ENCODE measurements around the gene PLA2G2E. TPM values are rescaled to one million over a fixed set of nuclear protein-coding genes. Genes with fewer than 3 reads are reported as not detected.

Gene PLA2G2E
- polyA plus RNA-seq, 1 of the 3 experiments (the other 2 are of a cell fraction) = not detected

DNA sequence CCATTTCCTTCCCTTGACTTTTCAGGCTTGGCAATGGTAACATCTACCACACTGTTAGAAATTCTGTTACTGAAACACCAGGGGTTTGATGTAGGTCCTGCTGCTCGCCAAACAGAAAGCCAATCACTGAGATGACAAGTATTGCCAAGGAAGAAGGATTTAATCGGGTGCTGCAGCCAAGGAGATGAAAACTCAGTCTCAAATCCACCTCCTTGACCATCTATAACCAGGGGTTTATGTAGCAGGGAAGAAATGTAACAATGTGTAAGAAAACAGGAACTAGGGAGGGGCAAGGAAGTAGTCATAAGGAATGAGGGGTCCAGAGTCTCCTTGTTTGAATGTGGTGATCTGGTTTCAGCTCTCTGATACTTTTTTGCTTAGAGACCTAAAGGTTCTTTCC, 30.6 kb upstream of the PLA2G2E start:
- no peak overlapping the region for H3K27ac ChIP-seq (ENCODE audit: low read depth in 2 of 2, low read length in 1 of 2)
- no peaks in the 10 kb centered on the region for H3F3A ChIP-seq (replicated peaks; ENCODE audit: insufficient read depth)
- CTCF ChIA-PET = interaction anchor here (0.5 kb wide), 1 partner anchor 198 kb away, joined by 3 read pairs; no protein-coding TSS in a partner anchor
- peaks cover 4% of the 10 kb centered on the region; the same call in 1 of the 2 replicates for H3K27me3 ChIP-seq (ENCODE audit: insufficient read depth)
- H3K9me3 ChIP-seq = no peaks in the 10 kb centered on the region
- no peaks in the 10 kb centered on the region for H4K20me1 ChIP-seq (ENCODE audit: insufficient read depth)
- no peak overlapping the region for H3K4me3 ChIP-seq (ENCODE audit: low read depth in 2 of 2, low read length in 1 of 2)
- H3K4me2 ChIP-seq = no peak overlapping the region
- no peaks in the 10 kb centered on the region for H3K9me2 ChIP-seq
- no peaks in the 10 kb centered on the region for H3K4me1 ChIP-seq (ENCODE audit: control insufficient read depth in 1 of 2, insufficient read depth in 2 of 2, low read depth in 1 of 2, low read length in 1 of 2)
- no peak overlapping the region for H2AFZ ChIP-seq (ENCODE audit: low read depth)
- no peak for DNase-seq
- no peaks in the 10 kb centered on the region for H3K79me2 ChIP-seq (ENCODE audit: insufficient read depth)
- TF ChIP-seq, protein P1, sequence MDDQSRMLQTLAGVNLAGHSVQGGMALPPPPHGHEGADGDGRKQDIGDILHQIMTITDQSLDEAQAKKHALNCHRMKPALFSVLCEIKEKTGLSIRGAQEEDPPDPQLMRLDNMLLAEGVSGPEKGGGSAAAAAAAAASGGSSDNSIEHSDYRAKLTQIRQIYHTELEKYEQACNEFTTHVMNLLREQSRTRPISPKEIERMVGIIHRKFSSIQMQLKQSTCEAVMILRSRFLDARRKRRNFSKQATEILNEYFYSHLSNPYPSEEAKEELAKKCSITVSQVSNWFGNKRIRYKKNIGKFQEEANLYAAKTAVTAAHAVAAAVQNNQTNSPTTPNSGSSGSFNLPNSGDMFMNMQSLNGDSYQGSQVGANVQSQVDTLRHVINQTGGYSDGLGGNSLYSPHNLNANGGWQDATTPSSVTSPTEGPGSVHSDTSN (IDR thresholded peaks at IDR 0.05) = no peak
- TF ChIP-seq NFIC (IDR thresholded peaks at IDR 0.05; ENCODE audit: borderline replicate concordance) (no peak), RAD21 (IDR thresholded peaks at IDR 0.05; ENCODE audit: low read length) (no peak), FOSL2 (IDR thresholded peaks at IDR 0.05; ENCODE audit: borderline replicate concordance, low read depth) (no peak), FOXJ3 (CRISPR knock-in tag; IDR thresholded peaks at IDR 0.05) (no peak), JUND (IDR thresholded peaks at IDR 0.05) (no peak), NRF1 (IDR thresholded peaks at IDR 0.05; ENCODE audit: low read depth, low read length) (no peak), MEF2A (IDR thresholded peaks at IDR 0.05; ENCODE audit: borderline replicate concordance, low read depth) (no peak), RCOR1 (IDR thresholded peaks at IDR 0.05; ENCODE audit: low read length) (no peak), CHD2 (IDR thresholded peaks at IDR 0.05; ENCODE audit: low read length, partially characterized antibody) (no peak), TEAD4 (IDR thresholded peaks at IDR 0.05; ENCODE audit: borderline replicate concordance, insufficient read depth) (no peak), GATA2 (CRISPR knock-in tag; IDR thresholded peaks at IDR 0.05) (no peak), RXRA (IDR thresholded peaks at IDR 0.05; ENCODE audit: borderline replicate concordance, low read depth) (no peak), EZH2phosphoT487 (IDR thresholded peaks at IDR 0.05; ENCODE audit: borderline replicate concordance, low read depth) (no peak), TAF1 (IDR thresholded peaks at IDR 0.05; ENCODE audit: borderline replicate concordance, low read depth, low read length) (no peak), MXI1 (IDR thresholded peaks at IDR 0.05; ENCODE audit: low read depth, low read length) (no peak)
- TF ChIP-seq, protein P2, sequence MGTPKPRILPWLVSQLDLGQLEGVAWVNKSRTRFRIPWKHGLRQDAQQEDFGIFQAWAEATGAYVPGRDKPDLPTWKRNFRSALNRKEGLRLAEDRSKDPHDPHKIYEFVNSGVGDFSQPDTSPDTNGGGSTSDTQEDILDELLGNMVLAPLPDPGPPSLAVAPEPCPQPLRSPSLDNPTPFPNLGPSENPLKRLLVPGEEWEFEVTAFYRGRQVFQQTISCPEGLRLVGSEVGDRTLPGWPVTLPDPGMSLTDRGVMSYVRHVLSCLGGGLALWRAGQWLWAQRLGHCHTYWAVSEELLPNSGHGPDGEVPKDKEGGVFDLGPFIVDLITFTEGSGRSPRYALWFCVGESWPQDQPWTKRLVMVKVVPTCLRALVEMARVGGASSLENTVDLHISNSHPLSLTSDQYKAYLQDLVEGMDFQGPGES (IDR thresholded peaks at IDR 0.05; ENCODE audit: low read depth, low read length) = no peak
- TF ChIP-seq, protein P3, sequence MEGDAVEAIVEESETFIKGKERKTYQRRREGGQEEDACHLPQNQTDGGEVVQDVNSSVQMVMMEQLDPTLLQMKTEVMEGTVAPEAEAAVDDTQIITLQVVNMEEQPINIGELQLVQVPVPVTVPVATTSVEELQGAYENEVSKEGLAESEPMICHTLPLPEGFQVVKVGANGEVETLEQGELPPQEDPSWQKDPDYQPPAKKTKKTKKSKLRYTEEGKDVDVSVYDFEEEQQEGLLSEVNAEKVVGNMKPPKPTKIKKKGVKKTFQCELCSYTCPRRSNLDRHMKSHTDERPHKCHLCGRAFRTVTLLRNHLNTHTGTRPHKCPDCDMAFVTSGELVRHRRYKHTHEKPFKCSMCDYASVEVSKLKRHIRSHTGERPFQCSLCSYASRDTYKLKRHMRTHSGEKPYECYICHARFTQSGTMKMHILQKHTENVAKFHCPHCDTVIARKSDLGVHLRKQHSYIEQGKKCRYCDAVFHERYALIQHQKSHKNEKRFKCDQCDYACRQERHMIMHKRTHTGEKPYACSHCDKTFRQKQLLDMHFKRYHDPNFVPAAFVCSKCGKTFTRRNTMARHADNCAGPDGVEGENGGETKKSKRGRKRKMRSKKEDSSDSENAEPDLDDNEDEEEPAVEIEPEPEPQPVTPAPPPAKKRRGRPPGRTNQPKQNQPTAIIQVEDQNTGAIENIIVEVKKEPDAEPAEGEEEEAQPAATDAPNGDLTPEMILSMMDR (IDR thresholded peaks at IDR 0.05) = no peak
- 4% methylated on average over 2 of the region's 2 CpGs for WGBS (ENCODE audit: low lambda C conversion rate)
- no peaks in the 10 kb centered on the region for H3K36me3 ChIP-seq (replicated peaks in 1 of 2; ENCODE audit: control insufficient read depth in 1 of 2, insufficient read depth in 2 of 2, low read length in 1 of 2)
- POLR2A ChIA-PET = no interaction called here
- H3K9ac ChIP-seq = no peak overlapping the region

Measured in SK-N-SH (cell line).